Measurements from ENCODE around the gene GPRASP1.
"Not testable (repeated sequence)": the region's sequence is repeated elsewhere in the genome, so short reads cannot be mapped to it uniquely, and the experiment has no call there.

GPRASP1 gene

GRCh38 chrX:102651242-102652011, at the start of gene GPRASP1:
TSS of gene GPRASP1 (plus strand) at chrX:102651483. CDS start at chrX:102653914, 2,431 bp downstream.
- no peak for DNase-seq

GRCh38 chrX:102604327-102604726, 47.0 kb upstream of the GPRASP1 start:
- DNase-seq: no peak

GRCh38 chrX:102606115-102606514, 45.2 kb upstream of the GPRASP1 start:
- no peak for DNase-seq

GRCh38 chrX:102610905-102611304, 40.4 kb upstream of the GPRASP1 start:
- DNase-seq: no peak

GRCh38 chrX:102624105-102624504, 27.2 kb upstream of the GPRASP1 start:
- DNase-seq: no peak

- DNase-seq: no peak
Observed at GRCh38 chrX:102627640-102628039, 23.6 kb upstream of the GPRASP1 start.

GRCh38 chrX:102637561-102637960, 13.7 kb upstream of the GPRASP1 start:
- DNase-seq: no peak

GRCh38 chrX:102650903-102651241, 411 bp upstream of the GPRASP1 start:
- DNase-seq: no peak

GRCh38 chrX:102652031-102652688, 877 bp downstream of the GPRASP1 start:
- DNase-seq: no peak

- no peak for DNase-seq
Observed at GRCh38 chrX:102654696-102655095, 3.4 kb downstream of the GPRASP1 start.

GRCh38 chrX:102658556-102658955, 7.3 kb downstream of the GPRASP1 start:
- DNase-seq: no peak

- peak; percentile 78 for DNase-seq
Observed at GRCh38 chrX:102659790-102660757, 8.8 kb downstream of the GPRASP1 start.

- not testable (repeated sequence) for DNase-seq
Observed at GRCh38 chrX:102663820-102664219, 12.5 kb downstream of the GPRASP1 start.

GRCh38 chrX:102667034-102667433, 15.8 kb downstream of the GPRASP1 start:
- DNase-seq: not testable (repeated sequence)

GRCh38 chrX:102669526-102669925, 18.2 kb downstream of the GPRASP1 start:
- DNase-seq: no peak

GRCh38 chrX:102672856-102673255, 21.6 kb downstream of the GPRASP1 start:
- no peak for DNase-seq

- DNase-seq: not testable (repeated sequence)
Observed at GRCh38 chrX:102677479-102677878, 26.2 kb downstream of the GPRASP1 start.

GRCh38 chrX:102684772-102685520, 33.7 kb downstream of the GPRASP1 start:
- no peak for DNase-seq

GRCh38 chrX:102694749-102695148, 43.5 kb downstream of the GPRASP1 start:
- DNase-seq: no peak

- no peak for DNase-seq
Observed at GRCh38 chrX:102696306-102696705, 45.0 kb downstream of the GPRASP1 start.

- peak; percentile 12 for DNase-seq
Observed at GRCh38 chrX:102697494-102697893, 46.2 kb downstream of the GPRASP1 start.
